ENCODE measurements around the gene CYP26C1.

Gene CYP26C1, protein sequence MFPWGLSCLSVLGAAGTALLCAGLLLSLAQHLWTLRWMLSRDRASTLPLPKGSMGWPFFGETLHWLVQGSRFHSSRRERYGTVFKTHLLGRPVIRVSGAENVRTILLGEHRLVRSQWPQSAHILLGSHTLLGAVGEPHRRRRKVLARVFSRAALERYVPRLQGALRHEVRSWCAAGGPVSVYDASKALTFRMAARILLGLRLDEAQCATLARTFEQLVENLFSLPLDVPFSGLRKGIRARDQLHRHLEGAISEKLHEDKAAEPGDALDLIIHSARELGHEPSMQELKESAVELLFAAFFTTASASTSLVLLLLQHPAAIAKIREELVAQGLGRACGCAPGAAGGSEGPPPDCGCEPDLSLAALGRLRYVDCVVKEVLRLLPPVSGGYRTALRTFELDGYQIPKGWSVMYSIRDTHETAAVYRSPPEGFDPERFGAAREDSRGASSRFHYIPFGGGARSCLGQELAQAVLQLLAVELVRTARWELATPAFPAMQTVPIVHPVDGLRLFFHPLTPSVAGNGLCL

GRCh38 chr10:93059975-93060886, at the start of gene CYP26C1:
Gene CYP26C1, plus strand, starts transcription at chr10:93060798. Its CDS starts 466 bp downstream, at chr10:93061264.
- intact Hi-C loops (cut with DNase I): no loop called here
- DNase-seq: peak in 1 of 10 donors; percentile 74

- no peak for DNase-seq
- intact Hi-C loops (cut with DNase I): no loop called here
Observed at GRCh38 chr10:93015722-93016121, 44.9 kb upstream of the CYP26C1 start.

DNA sequence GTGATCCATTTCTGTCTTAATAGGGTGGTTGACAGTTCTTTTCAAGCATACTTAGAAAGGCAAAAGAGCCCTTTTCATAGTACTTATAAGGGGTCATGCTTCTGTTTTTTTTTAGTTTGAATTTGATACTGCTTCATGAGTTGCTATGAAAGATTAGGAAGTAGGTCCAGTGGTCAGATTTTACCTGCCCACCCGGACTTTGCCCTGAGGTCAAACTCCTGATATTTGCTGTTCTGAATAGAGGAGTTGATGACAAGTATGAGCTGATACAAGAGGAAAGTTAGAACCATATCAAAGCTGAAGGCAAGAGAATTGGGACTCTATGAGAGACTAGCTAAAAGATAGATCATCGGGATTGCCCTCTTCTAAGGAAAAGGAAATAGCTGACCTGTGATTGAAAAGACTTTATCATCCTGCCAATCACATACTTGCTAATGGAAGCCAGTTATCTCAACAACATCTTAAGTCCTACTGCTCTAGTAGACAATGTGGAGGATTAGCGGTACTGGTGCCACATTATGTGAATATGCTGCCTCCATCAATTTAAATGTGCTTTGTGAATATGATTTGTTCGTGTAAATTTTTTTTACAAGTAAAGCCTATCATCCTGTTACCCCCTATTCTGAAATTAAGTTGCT, 37.5 kb upstream of the CYP26C1 start:
- DNase-seq: no peak

GRCh38 chr10:93026072-93026471, 34.5 kb upstream of the CYP26C1 start:
- intact Hi-C loops (cut with DNase I): no loop called here
- no peak for DNase-seq

More for the DNA sequence above, 37.5 kb upstream of the CYP26C1 start:
- intact Hi-C loops (cut with DNase I): no loop called here

GRCh38 chr10:93027508-93027907, 33.1 kb upstream of the CYP26C1 start:
- no peak for DNase-seq
- intact Hi-C loops (cut with DNase I): no loop called here

GRCh38 chr10:93028883-93029282, 31.7 kb upstream of the CYP26C1 start:
- intact Hi-C loops (cut with DNase I): no loop called here
- no peak for DNase-seq

- intact Hi-C loops (cut with DNase I): no loop called here
- no peak for DNase-seq
Observed at GRCh38 chr10:93030409-93030808, 30.2 kb upstream of the CYP26C1 start.

- intact Hi-C loops (cut with DNase I): no loop called here
- no peak for DNase-seq
Observed at GRCh38 chr10:93032105-93032808, 28.3 kb upstream of the CYP26C1 start.

DNA sequence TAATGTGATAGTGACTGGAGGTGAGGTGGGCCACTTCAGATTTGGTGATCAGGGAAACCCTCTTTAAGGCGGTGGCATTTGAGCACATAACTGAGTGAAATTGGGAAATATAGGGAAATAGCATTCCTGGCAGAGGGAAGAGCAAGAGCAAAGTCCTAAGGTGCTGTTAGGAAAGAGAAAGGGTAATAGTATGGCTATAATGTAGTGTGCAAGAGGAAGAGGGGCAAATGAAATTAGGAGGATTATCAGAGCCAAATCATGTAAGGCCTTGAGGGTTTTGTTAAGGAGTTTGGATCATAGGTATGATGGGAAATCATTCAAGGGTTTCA, 27.8 kb upstream of the CYP26C1 start:
- intact Hi-C loops (cut with DNase I): no loop called here
- no peak for DNase-seq

GRCh38 chr10:93034426-93034825, 26.2 kb upstream of the CYP26C1 start:
- no peak for DNase-seq
- intact Hi-C loops (cut with DNase I): no loop called here

DNA sequence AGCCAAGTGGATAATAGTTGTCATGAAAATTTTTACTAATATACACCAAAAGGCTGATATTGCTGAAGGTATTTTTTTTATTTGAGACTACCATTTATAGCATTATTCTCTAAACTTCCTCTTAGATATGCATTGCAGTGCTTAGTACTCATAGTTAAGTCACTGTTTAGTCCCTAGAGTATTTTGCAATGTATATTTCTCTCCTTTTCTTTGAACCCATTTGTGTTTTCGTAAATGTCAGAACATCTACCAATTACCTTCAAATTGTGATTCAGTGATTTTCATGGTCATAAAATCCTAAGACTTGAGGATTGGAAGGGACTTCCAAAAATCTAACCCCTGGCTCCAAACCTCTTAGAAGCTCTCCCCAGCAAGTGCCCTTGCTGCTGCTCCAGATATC, 21.5 kb upstream of the CYP26C1 start:
- DNase-seq: no peak
- intact Hi-C loops (cut with DNase I): no loop called here

- intact Hi-C loops (cut with DNase I): no loop called here
- DNase-seq: no peak
Observed at GRCh38 chr10:93039721-93040120, 20.9 kb upstream of the CYP26C1 start.

DNA sequence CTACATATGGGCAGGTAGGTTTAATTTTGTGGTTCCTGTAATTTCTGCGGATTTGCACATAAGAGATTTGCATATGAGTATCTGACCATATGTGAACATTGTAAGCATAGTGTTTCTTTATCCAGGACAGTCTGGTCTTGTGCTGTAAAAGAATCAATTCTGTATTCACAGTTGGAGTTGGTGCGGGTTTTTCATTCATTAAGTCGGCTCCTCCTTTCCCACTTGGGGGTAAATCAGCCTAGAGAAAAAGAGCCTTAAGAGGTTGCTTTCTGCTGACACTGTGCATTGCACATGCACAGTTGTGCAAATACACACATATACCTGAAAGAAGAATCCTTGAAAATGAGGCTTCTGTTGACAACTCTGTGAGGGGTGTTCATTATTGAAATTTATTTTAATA, 6.1 kb upstream of the CYP26C1 start:
- DNase-seq: no peak
- intact Hi-C loops (cut with DNase I): no loop called here

GRCh38 chr10:93058139-93058538, 2.5 kb upstream of the CYP26C1 start:
- intact Hi-C loops (cut with DNase I): no loop called here
- DNase-seq: no peak

GRCh38 chr10:93060887-93061593, 442 bp downstream of the CYP26C1 start:
- peak in 2 of 10 donors; percentile 70 to 75 for DNase-seq
- intact Hi-C loops (cut with DNase I): no loop called here

DNA sequence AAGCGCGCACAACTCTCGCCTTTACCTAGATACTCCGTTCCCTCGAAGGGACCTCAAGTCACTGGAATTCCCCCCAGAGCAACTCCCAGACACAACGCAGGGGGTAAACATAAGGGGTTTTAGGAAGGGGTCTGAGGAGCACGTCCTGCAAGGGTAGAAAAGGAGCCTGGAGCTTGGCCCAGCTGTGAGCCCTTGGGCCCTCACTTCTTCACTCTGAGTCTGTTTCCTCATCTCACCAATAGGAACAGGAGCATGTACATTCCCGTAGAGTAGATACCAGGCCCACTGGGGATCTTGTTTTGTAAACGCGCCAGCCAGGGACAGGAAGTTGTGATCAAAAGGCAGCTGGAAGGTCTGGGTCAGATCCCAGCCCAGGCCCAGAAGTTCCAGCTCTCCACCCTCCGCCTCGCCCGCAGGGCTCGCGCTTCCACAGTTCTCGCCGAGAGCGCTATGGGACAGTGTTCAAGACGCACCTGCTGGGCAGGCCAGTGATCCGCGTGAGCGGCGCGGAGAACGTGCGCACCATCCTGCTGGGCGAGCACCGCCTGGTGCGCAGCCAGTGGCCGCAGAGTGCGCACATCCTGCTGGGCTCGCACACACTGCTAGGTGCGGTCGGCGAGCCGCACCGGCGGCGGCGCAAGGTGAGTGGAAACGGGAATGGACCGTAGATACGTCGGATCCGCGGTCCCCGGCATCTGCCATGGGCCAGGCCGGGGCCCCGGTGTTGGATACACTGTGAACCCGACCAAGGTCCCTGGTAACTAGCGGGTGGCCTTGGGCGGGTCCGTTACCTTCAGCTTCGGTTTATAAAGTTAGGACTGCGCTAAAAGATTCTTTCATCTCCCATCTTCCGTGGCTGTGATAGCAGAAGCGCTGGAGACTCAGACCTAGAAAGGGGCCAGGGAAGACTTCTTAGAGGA, 1.3 kb downstream of the CYP26C1 start:
- DNase-seq: peak in 1 of 10 donors; percentile 74
- intact Hi-C loops (cut with DNase I): no loop called here

DNA sequence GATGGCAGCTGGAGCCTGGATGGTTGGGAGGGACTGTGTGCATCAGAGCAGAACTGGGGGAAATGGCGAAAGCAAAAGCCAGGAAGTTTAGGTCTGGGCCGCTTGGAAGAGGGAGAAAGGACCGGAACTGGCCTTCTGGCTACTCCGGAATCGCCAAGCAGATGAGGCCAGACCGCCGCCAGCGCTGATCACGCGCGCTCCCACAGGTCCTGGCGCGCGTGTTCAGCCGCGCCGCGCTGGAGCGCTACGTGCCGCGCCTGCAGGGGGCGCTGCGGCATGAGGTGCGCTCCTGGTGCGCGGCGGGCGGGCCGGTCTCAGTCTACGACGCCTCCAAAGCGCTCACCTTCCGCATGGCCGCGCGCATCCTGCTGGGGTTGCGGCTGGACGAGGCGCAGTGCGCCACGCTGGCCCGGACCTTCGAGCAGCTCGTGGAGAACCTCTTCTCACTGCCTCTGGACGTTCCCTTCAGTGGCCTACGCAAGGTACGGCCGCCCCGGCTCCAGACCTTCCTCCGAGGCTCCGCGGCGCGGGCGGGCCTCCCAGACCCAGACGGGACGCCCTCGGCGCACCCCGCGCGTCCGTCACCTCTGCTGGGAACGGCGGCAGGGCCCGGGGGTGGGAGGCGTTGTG, 2.0 kb downstream of the CYP26C1 start:
- DNase-seq: peak in 3 of 10 donors; percentile 11 to 86 (median 75)

More for the DNA sequence above, 2.0 kb downstream of the CYP26C1 start:
- intact Hi-C loops (cut with DNase I): no loop called here

Data from posterior cingulate gyrus (tissue), 11 donors.